GM23338 (cell line): ENCODE measurements around the gene ETFB. TPM values are rescaled to one million over a fixed set of nuclear protein-coding genes. Genes with fewer than 3 reads are reported as not detected.

ENCODE experiments used
- ATAC-seq: fragments of 200-7000 bp; cut with Tn5 transposase; 3 replicates; pipeline ENCODE4 v1.9.1; 2020
- DNase-seq: peaks from one replicate; pipeline ENCODE4 v3.0.0-alpha.2; 2015; ENCODE audit warnings: low spot score
- H2AFZ ChIP-seq: fragments of 200-600 bp; sonication (generic); 2 replicates; pipeline ENCODE4 v1.8.0; 2016; ENCODE audit warnings: antibody characterized with exemption, mild to moderate bottlenecking, moderate library complexity
- H3F3A ChIP-seq: fragments of 200-600 bp; sonication (generic); replicated peaks from 2 replicates; pipeline ENCODE4 v1.8.0; 2017; ENCODE audit warnings: antibody characterized with exemption, mixed run types, low read depth
- H3K27ac ChIP-seq: fragments of 200-600 bp; sonication (generic); 2 replicates; pipeline ENCODE4 v1.6.1; 2016; ENCODE audit warnings: low read depth
- H3K27me3 ChIP-seq: fragments of 200-600 bp; sonication (generic); 2 replicates; pipeline ENCODE4 v1.8.0; 2016; ENCODE audit warnings: mild to moderate bottlenecking, mixed run types, moderate library complexity; ENCODE audit not compliant: insufficient read depth
- H3K36me3 ChIP-seq: fragments of 200-600 bp; sonication (generic); 2 replicates; pipeline ENCODE4 v1.8.0; 2016; ENCODE audit warnings: mild to moderate bottlenecking; ENCODE audit not compliant: insufficient read depth
- H3K4me1 ChIP-seq: fragments of 200-600 bp; sonication (generic); 2 replicates; pipeline ENCODE4 v1.8.0; 2016; ENCODE audit warnings: mild to moderate bottlenecking, moderate library complexity; ENCODE audit not compliant: insufficient read depth
- H3K4me2 ChIP-seq: fragments of 200-600 bp; sonication (generic); 2 replicates; pipeline ENCODE4 v1.7.1; 2017; ENCODE audit warnings: mixed run types
- H3K4me3 ChIP-seq: fragments of 200-600 bp; sonication (generic); 2 replicates; pipeline ENCODE4 v1.6.1; 2016; ENCODE audit warnings: mixed run types
- H3K79me2 ChIP-seq: fragments of 200-600 bp; sonication (generic); replicated peaks from 2 replicates; pipeline ENCODE4 v1.8.0; 2017; ENCODE audit warnings: mild to moderate bottlenecking; ENCODE audit not compliant: insufficient read depth
- H3K9me2 ChIP-seq: fragments of 200-600 bp; sonication (generic); 2 replicates; pipeline ENCODE4 v1.8.0; 2017; ENCODE audit not compliant: insufficient read depth
- H4K20me1 ChIP-seq: fragments of 200-600 bp; sonication (generic); replicated peaks from 2 replicates; pipeline ENCODE4 v1.8.0; 2017; ENCODE audit warnings: mild to moderate bottlenecking; ENCODE audit not compliant: insufficient read depth
- H3K27ac Mint-ChIP-seq: 2 replicates; pipeline ENCODE4 v1.8.0; 2020; ENCODE audit warnings: inconsistent platforms, mild to moderate bottlenecking, moderate library complexity, mixed read lengths
- H3K27me3 Mint-ChIP-seq: 3 replicates; pipeline ENCODE4 v1.8.0; 2022; ENCODE audit warnings: low read depth, mild to moderate bottlenecking, moderate library complexity, mixed read lengths, inconsistent platforms; ENCODE audit not compliant: insufficient read depth, poor library complexity
- H3K36me3 Mint-ChIP-seq: 3 replicates; pipeline ENCODE4 v1.8.0; 2021; ENCODE audit warnings: low read depth, mild to moderate bottlenecking, inconsistent platforms, moderate library complexity, mixed read lengths
- H3K4me1 Mint-ChIP-seq: 3 replicates; pipeline ENCODE4 v1.8.0; 2020; ENCODE audit warnings: mild to moderate bottlenecking, inconsistent platforms, mixed read lengths
- H3K4me3 Mint-ChIP-seq: 3 replicates; pipeline ENCODE4 v1.8.0; 2021; ENCODE audit warnings: moderate library complexity, mild to moderate bottlenecking, inconsistent platforms, mixed read lengths
- H3K9me3 Mint-ChIP-seq: 3 replicates; pipeline ENCODE4 v1.8.0; 2020; ENCODE audit warnings: moderate library complexity, mild to moderate bottlenecking, inconsistent platforms, mixed read lengths
- CREB1 ChIP-seq: fragments of 250-450 bp; sonication (Bioruptor Pico); IDR thresholded peaks from 2 replicates; pipeline ENCODE4 v1.5.0; 2020; ENCODE audit warnings: low read depth, mild to moderate bottlenecking, moderate library complexity
- EZH2 ChIP-seq: fragments of 200-600 bp; sonication (generic); IDR thresholded peaks from one replicate; pipeline ENCODE4 v1.8.0; 2017; ENCODE audit warnings: antibody characterized with exemption, mild to moderate bottlenecking, low read depth; ENCODE audit not compliant: unreplicated experiment
- EZH2phosphoT487 ChIP-seq: fragments of 200-600 bp; sonication (generic); IDR thresholded peaks from one replicate; pipeline ENCODE4 v1.8.1; 2018; ENCODE audit warnings: antibody characterized with exemption; ENCODE audit not compliant: unreplicated experiment
- JUNB ChIP-seq: IDR thresholded peaks from one replicate; pipeline ENCODE4 v1.6.1; 2016; ENCODE audit warnings: antibody characterized with exemption; ENCODE audit not compliant: unreplicated experiment
- NANOG ChIP-seq: IDR thresholded peaks from 2 replicates; pipeline ENCODE4 v1.6.1; 2016; ENCODE audit warnings: antibody characterized with exemption, borderline replicate concordance
- POLR2AphosphoS5 ChIP-seq: IDR thresholded peaks from 2 replicates; pipeline ENCODE4 v1.6.1; 2016; ENCODE audit warnings: antibody characterized with exemption, low read depth
- STAT1 ChIP-seq: IDR thresholded peaks from one replicate; pipeline ENCODE4 v1.6.1; 2016; ENCODE audit warnings: antibody characterized with exemption; ENCODE audit not compliant: unreplicated experiment
- ZNF114 ChIP-seq: fragments of 250-450 bp; sonication (Bioruptor Pico); IDR thresholded peaks from 2 replicates; pipeline ENCODE4 v1.5.0; 2020; ENCODE audit warnings: mild to moderate bottlenecking, moderate library complexity
- ZNF331 ChIP-seq: fragments of 250-450 bp; sonication (Bioruptor Pico); IDR thresholded peaks from 2 replicates; pipeline ENCODE4 v1.5.0; 2020; ENCODE audit warnings: low read depth, mild to moderate bottlenecking, moderate library complexity
- polyA plus RNA-seq: library from polyadenylated mRNA; unstranded; fragments of >200 nt; fragmentation: Nextera tagmentation; extraction: Ambion mirVana; gene quantifications from 2 replicates; pipeline ENCODE4 v1.2.1, GENCODE V29; 2016
- total RNA-seq: library from RNA; depleted of rRNA; stranded (reverse); fragments of >200 nt; shearing (Covaris generic); gene quantifications from 2 replicates; pipeline ENCODE4 v1.2.3, GENCODE V29; 2014
- TF ChIP-seq, protein P1 (sequence below): fragments of 250-450 bp; sonication (Bioruptor Pico); IDR thresholded peaks from 2 replicates; pipeline ENCODE4 v1.5.0; 2020; ENCODE audit warnings: mild to moderate bottlenecking, moderate library complexity
- TF ChIP-seq, protein P2 (sequence below): IDR thresholded peaks from one replicate; pipeline ENCODE4 v1.6.1; 2018; ENCODE audit warnings: antibody characterized with exemption; ENCODE audit not compliant: unreplicated experiment
- TF ChIP-seq, protein P3 (sequence below): IDR thresholded peaks from 2 replicates; pipeline ENCODE4 v1.6.1; 2016; ENCODE audit warnings: antibody characterized with exemption
- TF ChIP-seq, protein P4 (sequence below), 2 experiments: fragments of 200-600 bp in 1 of 2; sonication (generic) in 1 of 2; conservative IDR thresholded peaks; 2 replicates each; pipeline versions ENCODE4 v1.5.1 to v1.6.1; 2016 to 2017; ENCODE audit warnings: antibody characterized with exemption in 2 of 2, low read depth in 2 of 2, mild to moderate bottlenecking in 2 of 2, moderate library complexity in 1 of 2

Gene ETFB
- total and polyA plus RNA-seq, 2 experiments from 2014 or later = 37.3 to 63.4 TPM

DNA sequence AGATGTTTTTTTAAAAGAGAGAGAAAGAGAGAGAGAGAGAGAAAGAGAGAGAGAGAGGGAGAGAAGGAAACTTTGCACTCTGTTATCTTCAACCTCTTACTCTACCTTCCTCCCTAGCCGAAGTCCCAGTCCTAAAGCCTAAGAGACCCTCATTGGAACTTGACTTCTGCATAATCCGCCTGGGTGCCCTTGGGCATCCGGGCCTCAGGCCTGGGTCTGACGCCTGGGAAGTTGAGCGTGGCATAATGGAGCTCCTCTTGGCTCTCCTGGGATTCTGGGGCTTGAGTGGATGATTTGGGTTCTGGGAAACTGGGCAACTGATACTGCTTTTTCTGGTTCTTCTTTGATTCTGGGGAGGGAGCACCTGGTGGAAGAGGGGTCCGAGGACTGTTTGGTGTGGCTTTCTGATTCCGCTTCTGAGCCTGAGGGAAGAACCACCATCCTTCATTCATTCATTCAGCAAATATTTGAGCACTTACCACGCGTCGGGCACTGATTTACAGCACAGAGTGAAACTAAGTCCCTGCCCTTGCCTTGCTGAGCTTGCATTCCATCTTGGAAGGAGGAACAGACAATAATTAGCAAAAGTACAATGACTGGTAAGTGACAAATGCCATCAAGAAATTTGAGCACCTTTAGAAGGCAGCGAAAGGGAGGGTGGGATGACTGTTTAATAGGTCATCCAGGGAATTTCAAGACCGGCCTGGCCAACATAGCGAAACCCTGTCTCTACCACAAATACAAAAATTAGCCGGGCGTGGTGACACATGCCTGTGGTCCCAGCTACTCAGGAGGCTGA lies 45.0 kb upstream of the ETFB start:
- Histone ChIP-seq H3F3A (peaks cover 4% of the 10 kb centered on the region; the same call in 1 of the 2 replicates), H3K36me3 (no peaks in the 10 kb centered on the region; the same call in 1 of the 2 replicates), H3K27ac (no peak overlapping the region), H3K4me1 (peaks cover 31% of the 10 kb centered on the region), H4K20me1 (no peaks in the 10 kb centered on the region), H3K79me2 (no peaks in the 10 kb centered on the region), H3K9me2 (no peaks in the 10 kb centered on the region), H3K27me3 (no peaks in the 10 kb centered on the region), H3K4me2 (no peak overlapping the region), H3K4me3 (no peak overlapping the region), H2AFZ (no peak overlapping the region)
- peaks cover 13% of the 10 kb centered on the region for H3K27me3 Mint-ChIP-seq
- peaks cover 34% of the 10 kb centered on the region for H3K4me1 Mint-ChIP-seq
- no peak for DNase-seq
- H3K9me3 Mint-ChIP-seq = peaks cover 8% of the 10 kb centered on the region
- TF ChIP-seq POLR2AphosphoS5 (no peak), JUNB (no peak), NANOG (no peak), EZH2 (no peak), EZH2phosphoT487 (no peak), ZNF331 (CRISPR knock-in tag) (no peak), CREB1 (CRISPR knock-in tag) (no peak), ZNF114 (CRISPR knock-in tag) (no peak), STAT1 (no peak)
- TF ChIP-seq, protein P1, sequence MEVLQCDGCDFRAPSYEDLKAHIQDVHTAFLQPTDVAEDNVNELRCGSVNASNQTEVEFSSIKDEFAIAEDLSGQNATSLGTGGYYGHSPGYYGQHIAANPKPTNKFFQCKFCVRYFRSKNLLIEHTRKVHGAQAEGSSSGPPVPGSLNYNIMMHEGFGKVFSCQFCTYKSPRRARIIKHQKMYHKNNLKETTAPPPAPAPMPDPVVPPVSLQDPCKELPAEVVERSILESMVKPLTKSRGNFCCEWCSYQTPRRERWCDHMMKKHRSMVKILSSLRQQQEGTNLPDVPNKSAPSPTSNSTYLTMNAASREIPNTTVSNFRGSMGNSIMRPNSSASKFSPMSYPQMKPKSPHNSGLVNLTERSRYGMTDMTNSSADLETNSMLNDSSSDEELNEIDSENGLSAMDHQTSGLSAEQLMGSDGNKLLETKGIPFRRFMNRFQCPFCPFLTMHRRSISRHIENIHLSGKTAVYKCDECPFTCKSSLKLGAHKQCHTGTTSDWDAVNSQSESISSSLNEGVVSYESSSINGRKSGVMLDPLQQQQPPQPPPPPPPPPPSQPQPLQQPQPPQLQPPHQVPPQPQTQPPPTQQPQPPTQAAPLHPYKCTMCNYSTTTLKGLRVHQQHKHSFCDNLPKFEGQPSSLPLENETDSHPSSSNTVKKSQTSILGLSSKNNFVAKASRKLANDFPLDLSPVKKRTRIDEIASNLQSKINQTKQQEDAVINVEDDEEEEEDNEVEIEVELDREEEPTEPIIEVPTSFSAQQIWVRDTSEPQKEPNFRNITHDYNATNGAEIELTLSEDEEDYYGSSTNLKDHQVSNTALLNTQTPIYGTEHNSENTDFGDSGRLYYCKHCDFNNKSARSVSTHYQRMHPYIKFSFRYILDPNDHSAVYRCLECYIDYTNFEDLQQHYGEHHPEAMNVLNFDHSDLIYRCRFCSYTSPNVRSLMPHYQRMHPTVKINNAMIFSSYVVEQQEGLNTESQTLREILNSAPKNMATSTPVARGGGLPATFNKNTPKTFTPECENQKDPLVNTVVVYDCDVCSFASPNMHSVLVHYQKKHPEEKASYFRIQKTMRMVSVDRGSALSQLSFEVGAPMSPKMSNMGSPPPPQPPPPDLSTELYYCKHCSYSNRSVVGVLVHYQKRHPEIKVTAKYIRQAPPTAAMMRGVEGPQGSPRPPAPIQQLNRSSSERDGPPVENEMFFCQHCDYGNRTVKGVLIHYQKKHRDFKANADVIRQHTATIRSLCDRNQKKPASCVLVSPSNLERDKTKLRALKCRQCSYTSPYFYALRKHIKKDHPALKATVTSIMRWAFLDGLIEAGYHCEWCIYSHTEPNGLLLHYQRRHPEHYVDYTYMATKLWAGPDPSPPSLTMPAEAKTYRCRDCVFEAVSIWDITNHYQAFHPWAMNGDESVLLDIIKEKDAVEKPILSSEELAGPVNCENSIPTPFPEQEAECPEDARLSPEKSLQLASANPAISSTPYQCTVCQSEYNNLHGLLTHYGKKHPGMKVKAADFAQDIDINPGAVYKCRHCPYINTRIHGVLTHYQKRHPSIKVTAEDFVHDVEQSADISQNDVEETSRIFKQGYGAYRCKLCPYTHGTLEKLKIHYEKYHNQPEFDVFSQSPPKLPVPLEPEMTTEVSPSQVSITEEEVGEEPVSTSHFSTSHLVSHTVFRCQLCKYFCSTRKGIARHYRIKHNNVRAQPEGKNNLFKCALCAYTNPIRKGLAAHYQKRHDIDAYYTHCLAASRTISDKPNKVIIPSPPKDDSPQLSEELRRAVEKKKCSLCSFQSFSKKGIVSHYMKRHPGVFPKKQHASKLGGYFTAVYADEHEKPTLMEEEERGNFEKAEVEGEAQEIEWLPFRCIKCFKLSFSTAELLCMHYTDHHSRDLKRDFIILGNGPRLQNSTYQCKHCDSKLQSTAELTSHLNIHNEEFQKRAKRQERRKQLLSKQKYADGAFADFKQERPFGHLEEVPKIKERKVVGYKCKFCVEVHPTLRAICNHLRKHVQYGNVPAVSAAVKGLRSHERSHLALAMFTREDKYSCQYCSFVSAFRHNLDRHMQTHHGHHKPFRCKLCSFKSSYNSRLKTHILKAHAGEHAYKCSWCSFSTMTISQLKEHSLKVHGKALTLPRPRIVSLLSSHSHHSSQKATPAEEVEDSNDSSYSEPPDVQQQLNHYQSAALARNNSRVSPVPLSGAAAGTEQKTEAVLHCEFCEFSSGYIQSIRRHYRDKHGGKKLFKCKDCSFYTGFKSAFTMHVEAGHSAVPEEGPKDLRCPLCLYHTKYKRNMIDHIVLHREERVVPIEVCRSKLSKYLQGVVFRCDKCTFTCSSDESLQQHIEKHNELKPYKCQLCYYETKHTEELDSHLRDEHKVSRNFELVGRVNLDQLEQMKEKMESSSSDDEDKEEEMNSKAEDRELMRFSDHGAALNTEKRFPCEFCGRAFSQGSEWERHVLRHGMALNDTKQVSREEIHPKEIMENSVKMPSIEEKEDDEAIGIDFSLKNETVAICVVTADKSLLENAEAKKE (CRISPR knock-in tag) = no peak
- TF ChIP-seq, protein P2, sequence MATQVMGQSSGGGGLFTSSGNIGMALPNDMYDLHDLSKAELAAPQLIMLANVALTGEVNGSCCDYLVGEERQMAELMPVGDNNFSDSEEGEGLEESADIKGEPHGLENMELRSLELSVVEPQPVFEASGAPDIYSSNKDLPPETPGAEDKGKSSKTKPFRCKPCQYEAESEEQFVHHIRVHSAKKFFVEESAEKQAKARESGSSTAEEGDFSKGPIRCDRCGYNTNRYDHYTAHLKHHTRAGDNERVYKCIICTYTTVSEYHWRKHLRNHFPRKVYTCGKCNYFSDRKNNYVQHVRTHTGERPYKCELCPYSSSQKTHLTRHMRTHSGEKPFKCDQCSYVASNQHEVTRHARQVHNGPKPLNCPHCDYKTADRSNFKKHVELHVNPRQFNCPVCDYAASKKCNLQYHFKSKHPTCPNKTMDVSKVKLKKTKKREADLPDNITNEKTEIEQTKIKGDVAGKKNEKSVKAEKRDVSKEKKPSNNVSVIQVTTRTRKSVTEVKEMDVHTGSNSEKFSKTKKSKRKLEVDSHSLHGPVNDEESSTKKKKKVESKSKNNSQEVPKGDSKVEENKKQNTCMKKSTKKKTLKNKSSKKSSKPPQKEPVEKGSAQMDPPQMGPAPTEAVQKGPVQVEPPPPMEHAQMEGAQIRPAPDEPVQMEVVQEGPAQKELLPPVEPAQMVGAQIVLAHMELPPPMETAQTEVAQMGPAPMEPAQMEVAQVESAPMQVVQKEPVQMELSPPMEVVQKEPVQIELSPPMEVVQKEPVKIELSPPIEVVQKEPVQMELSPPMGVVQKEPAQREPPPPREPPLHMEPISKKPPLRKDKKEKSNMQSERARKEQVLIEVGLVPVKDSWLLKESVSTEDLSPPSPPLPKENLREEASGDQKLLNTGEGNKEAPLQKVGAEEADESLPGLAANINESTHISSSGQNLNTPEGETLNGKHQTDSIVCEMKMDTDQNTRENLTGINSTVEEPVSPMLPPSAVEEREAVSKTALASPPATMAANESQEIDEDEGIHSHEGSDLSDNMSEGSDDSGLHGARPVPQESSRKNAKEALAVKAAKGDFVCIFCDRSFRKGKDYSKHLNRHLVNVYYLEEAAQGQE = no peak
- TF ChIP-seq, protein P3, sequence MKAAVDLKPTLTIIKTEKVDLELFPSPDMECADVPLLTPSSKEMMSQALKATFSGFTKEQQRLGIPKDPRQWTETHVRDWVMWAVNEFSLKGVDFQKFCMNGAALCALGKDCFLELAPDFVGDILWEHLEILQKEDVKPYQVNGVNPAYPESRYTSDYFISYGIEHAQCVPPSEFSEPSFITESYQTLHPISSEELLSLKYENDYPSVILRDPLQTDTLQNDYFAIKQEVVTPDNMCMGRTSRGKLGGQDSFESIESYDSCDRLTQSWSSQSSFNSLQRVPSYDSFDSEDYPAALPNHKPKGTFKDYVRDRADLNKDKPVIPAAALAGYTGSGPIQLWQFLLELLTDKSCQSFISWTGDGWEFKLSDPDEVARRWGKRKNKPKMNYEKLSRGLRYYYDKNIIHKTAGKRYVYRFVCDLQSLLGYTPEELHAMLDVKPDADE = no peak
- TF ChIP-seq, protein P4, sequence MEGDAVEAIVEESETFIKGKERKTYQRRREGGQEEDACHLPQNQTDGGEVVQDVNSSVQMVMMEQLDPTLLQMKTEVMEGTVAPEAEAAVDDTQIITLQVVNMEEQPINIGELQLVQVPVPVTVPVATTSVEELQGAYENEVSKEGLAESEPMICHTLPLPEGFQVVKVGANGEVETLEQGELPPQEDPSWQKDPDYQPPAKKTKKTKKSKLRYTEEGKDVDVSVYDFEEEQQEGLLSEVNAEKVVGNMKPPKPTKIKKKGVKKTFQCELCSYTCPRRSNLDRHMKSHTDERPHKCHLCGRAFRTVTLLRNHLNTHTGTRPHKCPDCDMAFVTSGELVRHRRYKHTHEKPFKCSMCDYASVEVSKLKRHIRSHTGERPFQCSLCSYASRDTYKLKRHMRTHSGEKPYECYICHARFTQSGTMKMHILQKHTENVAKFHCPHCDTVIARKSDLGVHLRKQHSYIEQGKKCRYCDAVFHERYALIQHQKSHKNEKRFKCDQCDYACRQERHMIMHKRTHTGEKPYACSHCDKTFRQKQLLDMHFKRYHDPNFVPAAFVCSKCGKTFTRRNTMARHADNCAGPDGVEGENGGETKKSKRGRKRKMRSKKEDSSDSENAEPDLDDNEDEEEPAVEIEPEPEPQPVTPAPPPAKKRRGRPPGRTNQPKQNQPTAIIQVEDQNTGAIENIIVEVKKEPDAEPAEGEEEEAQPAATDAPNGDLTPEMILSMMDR (conservative IDR thresholded peaks at IDR 0.05; ENCODE audit: low read depth in 2 of 2) = no peak
- no peak for ATAC-seq
- peaks cover 18% of the 10 kb centered on the region for H3K36me3 Mint-ChIP-seq
- no peak overlapping the region for H3K4me3 Mint-ChIP-seq
- H3K27ac Mint-ChIP-seq = no peak overlapping the region
